Measurements from ENCODE around the gene MYL4. TPM values are rescaled to one million over a fixed set of nuclear protein-coding genes. Genes with fewer than 3 reads are reported as not detected.
"Not testable (repeated sequence)": the region's sequence is repeated elsewhere in the genome, so short reads cannot be mapped to it uniquely, and the experiment has no call there.

MYL4 gene
- total RNA-seq, 1 donor from 2014 or later: 2.2 TPM

DNA sequence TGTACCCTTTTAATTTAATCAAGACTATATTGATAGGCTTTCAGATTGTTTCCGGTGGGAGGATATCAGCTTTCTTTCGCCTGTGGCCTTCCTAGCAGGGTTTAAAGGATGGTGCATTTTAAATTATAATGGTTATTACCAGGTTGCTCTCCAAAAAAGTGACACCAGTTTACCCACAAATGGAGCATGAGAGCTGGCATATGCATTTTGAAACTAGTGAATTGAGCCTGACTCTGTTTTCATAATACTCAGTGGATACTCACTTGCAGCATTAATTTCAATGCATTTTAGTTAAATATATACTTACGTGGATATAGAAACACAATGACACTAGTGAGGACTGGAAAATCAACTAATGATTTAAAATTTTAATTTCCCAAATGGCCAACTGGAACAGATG is 5.8 kb downstream of the MYL4 start:
- no peak overlapping the region for H3K4me3 Mint-ChIP-seq (ENCODE audit: unreplicated experiment)
- peaks cover 4% of the 10 kb centered on the region for H3K27me3 Mint-ChIP-seq (ENCODE audit: unreplicated experiment)
- no peaks in the 10 kb centered on the region for H3K9me3 Mint-ChIP-seq (ENCODE audit: unreplicated experiment)
- no peak for DNase-seq (ENCODE audit: low spot score)
- TF ChIP-seq, protein P1, sequence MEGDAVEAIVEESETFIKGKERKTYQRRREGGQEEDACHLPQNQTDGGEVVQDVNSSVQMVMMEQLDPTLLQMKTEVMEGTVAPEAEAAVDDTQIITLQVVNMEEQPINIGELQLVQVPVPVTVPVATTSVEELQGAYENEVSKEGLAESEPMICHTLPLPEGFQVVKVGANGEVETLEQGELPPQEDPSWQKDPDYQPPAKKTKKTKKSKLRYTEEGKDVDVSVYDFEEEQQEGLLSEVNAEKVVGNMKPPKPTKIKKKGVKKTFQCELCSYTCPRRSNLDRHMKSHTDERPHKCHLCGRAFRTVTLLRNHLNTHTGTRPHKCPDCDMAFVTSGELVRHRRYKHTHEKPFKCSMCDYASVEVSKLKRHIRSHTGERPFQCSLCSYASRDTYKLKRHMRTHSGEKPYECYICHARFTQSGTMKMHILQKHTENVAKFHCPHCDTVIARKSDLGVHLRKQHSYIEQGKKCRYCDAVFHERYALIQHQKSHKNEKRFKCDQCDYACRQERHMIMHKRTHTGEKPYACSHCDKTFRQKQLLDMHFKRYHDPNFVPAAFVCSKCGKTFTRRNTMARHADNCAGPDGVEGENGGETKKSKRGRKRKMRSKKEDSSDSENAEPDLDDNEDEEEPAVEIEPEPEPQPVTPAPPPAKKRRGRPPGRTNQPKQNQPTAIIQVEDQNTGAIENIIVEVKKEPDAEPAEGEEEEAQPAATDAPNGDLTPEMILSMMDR (IDR thresholded peaks at IDR 0.05; ENCODE audit: unreplicated experiment): no peak
- H3K36me3 Mint-ChIP-seq (ENCODE audit: low read depth, unreplicated experiment): no peaks in the 10 kb centered on the region
- H3K27ac Mint-ChIP-seq (ENCODE audit: unreplicated experiment): no peak overlapping the region
- H3K4me1 Mint-ChIP-seq (ENCODE audit: unreplicated experiment): no peaks in the 10 kb centered on the region

DNA sequence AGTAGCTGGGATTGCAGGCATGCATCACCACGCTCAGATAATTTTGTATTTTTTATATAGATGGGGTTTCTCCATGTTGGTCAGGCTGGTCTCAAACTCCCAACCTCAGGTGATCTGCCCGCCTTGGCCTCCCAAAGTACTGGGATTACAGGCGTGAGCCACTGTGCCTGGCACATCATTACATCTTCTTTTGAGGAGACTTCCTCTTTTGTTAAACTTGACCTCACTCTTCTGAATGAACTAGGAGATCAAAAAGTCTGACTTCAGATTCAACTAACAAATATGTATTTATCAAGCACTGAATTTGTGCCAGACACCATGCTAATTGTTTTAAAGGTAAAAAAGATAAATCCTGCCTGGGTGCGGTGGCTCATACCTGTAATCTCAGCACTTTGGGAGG is 7.7 kb downstream of the MYL4 start:
- H3K4me1 Mint-ChIP-seq (ENCODE audit: unreplicated experiment); H3K36me3 Mint-ChIP-seq (ENCODE audit: low read depth, unreplicated experiment); DNase-seq (ENCODE audit: low spot score); H3K27ac Mint-ChIP-seq (ENCODE audit: unreplicated experiment); H3K9me3 Mint-ChIP-seq (ENCODE audit: unreplicated experiment); H3K4me3 Mint-ChIP-seq (ENCODE audit: unreplicated experiment); H3K27me3 Mint-ChIP-seq (ENCODE audit: unreplicated experiment): not testable (repeated sequence)

GRCh38 chr17:47217279-47217678 is 8.1 kb downstream of the MYL4 start:
- not testable (repeated sequence) for H3K9me3 Mint-ChIP-seq (ENCODE audit: unreplicated experiment); H3K4me1 Mint-ChIP-seq (ENCODE audit: unreplicated experiment); H3K27me3 Mint-ChIP-seq (ENCODE audit: unreplicated experiment); DNase-seq (ENCODE audit: low spot score); H3K4me3 Mint-ChIP-seq (ENCODE audit: unreplicated experiment); H3K36me3 Mint-ChIP-seq (ENCODE audit: low read depth, unreplicated experiment); H3K27ac Mint-ChIP-seq (ENCODE audit: unreplicated experiment)

DNA sequence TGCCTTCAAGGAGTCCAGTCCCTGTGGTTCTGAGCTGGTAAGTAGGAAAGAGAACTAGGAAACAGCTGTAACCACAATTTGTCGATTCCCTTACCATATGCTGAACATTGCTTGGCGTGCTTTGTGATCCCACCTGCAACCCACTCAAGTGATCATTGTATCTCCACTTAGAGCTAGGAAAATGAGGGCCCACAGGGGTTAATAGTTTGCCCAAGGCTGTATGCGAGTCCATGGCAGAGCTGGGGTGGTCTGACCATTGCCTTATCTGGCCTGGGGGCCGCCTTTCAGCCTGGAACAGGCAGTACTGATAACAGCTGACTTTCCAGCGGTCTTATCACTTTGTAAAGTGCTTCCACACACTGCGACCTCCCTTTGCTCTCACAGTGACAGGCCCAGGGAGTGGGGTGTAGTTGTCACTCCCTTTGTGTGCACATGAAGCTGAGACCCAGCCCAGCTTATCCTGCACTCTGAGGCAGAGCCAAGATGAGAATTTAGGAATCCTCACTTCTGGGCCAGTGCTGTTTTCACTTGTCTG is 9.8 kb downstream of the MYL4 start:
- peaks cover 10% of the 10 kb centered on the region for H3K27me3 Mint-ChIP-seq (ENCODE audit: unreplicated experiment)
- peaks cover 6% of the 10 kb centered on the region for H3K9me3 Mint-ChIP-seq (ENCODE audit: unreplicated experiment)
- peaks cover 6% of the 10 kb centered on the region for H3K36me3 Mint-ChIP-seq (ENCODE audit: low read depth, unreplicated experiment)
- TF ChIP-seq, protein P1 (IDR thresholded peaks at IDR 0.05; ENCODE audit: unreplicated experiment): no peak
- H3K4me1 Mint-ChIP-seq (ENCODE audit: unreplicated experiment): no peaks in the 10 kb centered on the region
- H3K27ac Mint-ChIP-seq (ENCODE audit: unreplicated experiment): no peak overlapping the region
- no peak overlapping the region for H3K4me3 Mint-ChIP-seq (ENCODE audit: unreplicated experiment)
- no peak for DNase-seq (ENCODE audit: low spot score)

- no peaks in the 10 kb centered on the region for H3K4me1 Mint-ChIP-seq (ENCODE audit: unreplicated experiment)
- no peak overlapping the region for H3K4me3 Mint-ChIP-seq (ENCODE audit: unreplicated experiment)
- peaks cover 12% of the 10 kb centered on the region for H3K9me3 Mint-ChIP-seq (ENCODE audit: unreplicated experiment)
- TF ChIP-seq, protein P1 (IDR thresholded peaks at IDR 0.05; ENCODE audit: unreplicated experiment): no peak
- peaks cover 6% of the 10 kb centered on the region for H3K36me3 Mint-ChIP-seq (ENCODE audit: low read depth, unreplicated experiment)
- peaks cover 10% of the 10 kb centered on the region for H3K27me3 Mint-ChIP-seq (ENCODE audit: unreplicated experiment)
- H3K27ac Mint-ChIP-seq (ENCODE audit: unreplicated experiment): no peak overlapping the region
- DNase-seq (ENCODE audit: low spot score): no peak
Measured at GRCh38 chr17:47219621-47220475, 10.7 kb downstream of the MYL4 start.

DNA sequence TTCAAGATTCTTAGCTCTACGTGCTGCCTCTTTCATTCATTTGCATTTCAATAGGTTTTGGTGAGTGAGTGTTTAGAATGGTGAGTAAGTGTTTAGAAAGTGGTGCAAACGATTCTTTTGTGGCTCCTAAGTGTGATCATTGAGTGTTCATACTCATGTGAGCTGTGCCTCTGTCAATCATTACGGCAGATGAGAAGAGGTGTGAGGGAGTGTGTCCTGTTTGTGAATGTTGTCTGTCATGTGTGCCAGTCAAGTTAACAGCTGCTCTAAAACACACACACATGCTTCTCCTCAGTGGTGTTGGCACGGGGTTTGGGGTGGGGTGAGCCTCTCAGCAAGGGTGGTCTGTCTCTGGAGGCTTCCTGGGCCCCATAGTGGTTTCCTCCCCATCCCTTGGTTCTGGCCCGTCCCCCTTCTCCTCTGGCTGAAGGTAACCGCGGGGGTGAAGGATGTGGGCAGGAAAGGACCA is 11.4 kb downstream of the MYL4 start:
- H3K4me3 Mint-ChIP-seq (ENCODE audit: unreplicated experiment): no peak overlapping the region
- H3K27ac Mint-ChIP-seq (ENCODE audit: unreplicated experiment): no peak overlapping the region
- peaks cover 12% of the 10 kb centered on the region for H3K9me3 Mint-ChIP-seq (ENCODE audit: unreplicated experiment)
- no peak for DNase-seq (ENCODE audit: low spot score)
- peaks cover 1% of the 10 kb centered on the region for H3K4me1 Mint-ChIP-seq (ENCODE audit: unreplicated experiment)
- TF ChIP-seq, protein P1 (IDR thresholded peaks at IDR 0.05; ENCODE audit: unreplicated experiment): no peak
- H3K36me3 Mint-ChIP-seq (ENCODE audit: low read depth, unreplicated experiment): peaks cover 6% of the 10 kb centered on the region
- peaks cover 10% of the 10 kb centered on the region for H3K27me3 Mint-ChIP-seq (ENCODE audit: unreplicated experiment)
